Activated CD4-positive, alpha-beta T cell treated with anti-CD3 and anti-CD28 coated beads for 36 hours (primary cell): ENCODE measurements around the gene RHBDD2. TPM values are rescaled to one million over a fixed set of nuclear protein-coding genes. Genes with fewer than 3 reads are reported as not detected.
A peak's percentile ranks its signal among the peaks of the same experiment; 100 is the strongest.
"Not testable (repeated sequence)": the region's sequence is repeated elsewhere in the genome, so short reads cannot be mapped to it uniquely, and the experiment has no call there.

Source experiments
- ATAC-seq: fragments of 200-7000 bp; cut with Tn5 transposase; one replicate; pipeline ENCODE4 v1.10.0; 2021; ENCODE audit warnings: mild to moderate bottlenecking, moderate library complexity
- CTCF ChIA-PET: fragments of 350-600 bp; sonication (Branson Sonifier 250); formaldehyde crosslinking; loops from one replicate; lab custom pipeline; 2021; ENCODE audit warnings: antibody characterized with exemption; lab: Charles Lee
- POLR2A ChIA-PET: fragments of 350-600 bp; sonication (Branson Sonifier 250); formaldehyde crosslinking; loops from one replicate; lab custom pipeline; 2021; ENCODE audit warnings: antibody characterized with exemption, inconsistent platforms; lab: Charles Lee
- DNase-seq: peaks from one replicate; pipeline ENCODE4 v3.0.0-alpha.2; 2020
- H3K27ac Mint-ChIP-seq: one replicate; pipeline ENCODE4 v1.8.0; 2021; ENCODE audit warnings: mixed read lengths
- H3K27me3 Mint-ChIP-seq: one replicate; pipeline ENCODE4 v1.8.0; 2021; ENCODE audit warnings: mixed read lengths
- H3K36me3 Mint-ChIP-seq: one replicate; pipeline ENCODE4 v1.8.0; 2021; ENCODE audit warnings: low read depth, mixed read lengths
- H3K4me1 Mint-ChIP-seq: one replicate; pipeline ENCODE4 v1.8.0; 2021; ENCODE audit warnings: mixed read lengths
- H3K4me3 Mint-ChIP-seq: one replicate; pipeline ENCODE4 v1.8.0; 2021; ENCODE audit warnings: mild to moderate bottlenecking, moderate library complexity, mixed read lengths
- H3K9me3 Mint-ChIP-seq: one replicate; pipeline ENCODE4 v1.8.0; 2021; ENCODE audit warnings: low read depth, mixed read lengths
- intact Hi-C, 2 experiments: fragments of 100-400 bp; cut with DNase I in 1 of 2; cut with micrococcal nuclease in 1 of 2; formaldehyde crosslinking; loops; one replicate each; pipeline versions ENCODE4 v1.14.2 to v1.15.1; 2022 to 2024; cut with DNase I, micrococcal nuclease
- total RNA-seq, 2 experiments: library from RNA; stranded (reverse); gene quantifications; one replicate each; pipeline ENCODE4 v1.2.3, GENCODE V29; 2021

RHBDD2 gene
- total RNA-seq, 2 experiments from 2014 or later = 21.6 to 23.2 TPM

- CTCF ChIA-PET = interaction anchor here (1.3 kb wide), 1 partner anchor 11 kb away, joined by 6 read pairs; no protein-coding TSS in a partner anchor
- Mint-ChIP-seq H3K27me3 (no peaks in the 10 kb centered on the region), H3K36me3 (peaks cover 12% of the 10 kb centered on the region), H3K4me1 (peaks cover 22% of the 10 kb centered on the region), H3K4me3 (no peak overlapping the region), H3K27ac (no peak overlapping the region), H3K9me3 (no peaks in the 10 kb centered on the region)
- intact Hi-C loops = loop anchor here (5.0 to 10.0 kb wide), 3 partner anchors 131 to 441 kb away; no protein-coding TSS in a partner anchor
- no peak for DNase-seq
- POLR2A ChIA-PET = interaction anchor here (1.2 kb wide), 1 partner anchor 37 kb away, joined by 3 read pairs; no protein-coding TSS in a partner anchor
- no peak for ATAC-seq
Observed at GRCh38 chr7:75876126-75876881, 2.5 kb upstream of the RHBDD2 start.

DNA sequence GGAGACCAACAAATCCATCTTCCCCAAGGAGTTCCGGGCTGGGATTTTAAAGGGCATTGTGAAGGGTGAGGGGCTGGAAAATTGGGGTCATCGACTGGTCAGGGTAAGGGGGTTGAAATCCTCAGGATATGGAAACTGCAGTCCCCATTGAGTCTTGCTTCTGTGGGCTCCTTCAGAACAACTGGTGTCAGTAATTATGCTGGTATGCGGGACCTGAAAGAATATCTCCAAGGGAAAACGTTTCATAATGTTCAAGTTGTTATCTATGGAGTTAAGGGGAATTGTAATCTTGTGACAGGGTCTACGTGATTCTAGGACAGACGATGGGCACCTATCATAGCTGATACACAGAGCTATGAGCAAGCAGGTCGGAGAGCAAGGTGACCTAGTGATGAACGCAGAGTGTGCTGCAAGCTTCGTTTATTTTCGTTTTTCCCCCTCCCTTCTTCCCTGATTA, 494 bp upstream of the RHBDD2 start:
- Mint-ChIP-seq H3K27me3 (no peaks in the 10 kb centered on the region), H3K36me3 (peaks cover 29% of the 10 kb centered on the region), H3K9me3 (no peaks in the 10 kb centered on the region), H3K27ac (peak overlapping the region; percentile 94), H3K4me3 (peak overlapping the region; percentile 100), H3K4me1 (peaks cover 34% of the 10 kb centered on the region)
- no peak for DNase-seq
- ChIA-PET CTCF (interaction anchor here (0.5 to 1.6 kb wide), 2 partner anchors 90 to 139 kb away, joined by 4 to 5 read pairs; partner anchors contain the start of gene HIP1), POLR2A (interaction anchor here (0.6 kb wide), 3 partner anchors 32 to 721 kb away, joined by 3 to 6 read pairs (median 4); no protein-coding TSS in a partner anchor)
- intact Hi-C loops = loop anchor here (1.0 to 10.0 kb wide), 10 partner anchors 8 to 481 kb away; partner anchors contain the start of genes POR (in 1 of the 2), STYXL1 (in 1 of the 2) and TMEM120A (in 1 of the 2)
- peak; percentile 67 for ATAC-seq

DNA sequence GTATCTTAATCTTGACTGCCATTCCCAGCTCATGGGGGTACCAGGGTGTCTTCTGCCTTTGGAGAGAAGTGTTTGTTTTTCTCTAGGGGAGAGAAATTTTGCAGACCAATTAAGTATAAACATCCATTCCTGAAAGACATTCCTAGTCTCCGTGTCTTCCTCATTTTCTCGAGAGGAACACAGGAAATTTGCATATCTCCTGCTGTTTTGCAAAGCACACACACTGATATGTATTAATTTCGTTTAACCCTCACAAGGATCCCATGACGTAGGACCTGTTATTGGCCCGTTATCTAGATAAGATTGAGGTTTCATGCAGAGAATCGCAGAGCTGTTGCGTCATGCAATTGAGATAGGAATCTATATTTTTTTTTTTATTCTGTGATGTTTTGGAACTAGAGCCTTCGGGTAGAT, 944 bp downstream of the RHBDD2 start:
- Mint-ChIP-seq H3K4me1 (peaks cover 34% of the 10 kb centered on the region), H3K27me3 (no peaks in the 10 kb centered on the region), H3K9me3 (no peaks in the 10 kb centered on the region), H3K4me3 (peak overlapping the region; percentile 100), H3K36me3 (peaks cover 34% of the 10 kb centered on the region), H3K27ac (peak overlapping the region; percentile 97)
- ATAC-seq (no peak), DNase-seq (peak; percentile 35)
- POLR2A ChIA-PET = no interaction called here
- intact Hi-C loops = loop anchor here (1.0 to 10.0 kb wide), 5 partner anchors 35 to 438 kb away; no protein-coding TSS in a partner anchor
- CTCF ChIA-PET = interaction anchor here (1.0 kb wide), 1 partner anchor 13 kb away, joined by 3 read pairs; no protein-coding TSS in a partner anchor

DNA sequence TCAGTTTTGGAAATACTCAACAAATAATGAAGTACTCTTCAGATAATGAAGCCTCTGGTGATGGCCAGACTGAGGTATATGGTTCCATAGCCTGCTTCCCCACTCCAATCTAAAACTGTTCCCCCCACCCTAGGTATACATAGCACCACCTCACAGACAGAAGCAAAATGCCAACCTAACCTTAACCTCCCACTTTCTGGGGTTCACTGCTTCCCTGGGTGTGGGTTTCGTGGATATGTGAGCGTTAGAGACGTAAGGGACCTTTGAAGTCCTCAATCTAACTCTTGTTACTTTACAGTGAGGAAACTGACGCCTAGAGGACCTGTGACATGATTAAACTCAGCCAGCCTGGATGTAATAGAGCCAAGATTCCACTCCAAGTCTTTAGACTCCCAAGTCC, 1.4 kb downstream of the RHBDD2 start:
- H3K9me3 Mint-ChIP-seq = no peaks in the 10 kb centered on the region
- intact Hi-C loops = no loop called here
- peak overlapping the region; percentile 100 for H3K4me3 Mint-ChIP-seq
- no peaks in the 10 kb centered on the region for H3K27me3 Mint-ChIP-seq
- ATAC-seq = no peak
- ChIA-PET CTCF (interaction anchor here (1.0 kb wide), 1 partner anchor 14 kb away, joined by 3 read pairs; no protein-coding TSS in a partner anchor), POLR2A (no interaction called here)
- H3K36me3 Mint-ChIP-seq = peaks cover 34% of the 10 kb centered on the region
- no peak for DNase-seq
- H3K27ac Mint-ChIP-seq = peak overlapping the region; percentile 97
- peaks cover 34% of the 10 kb centered on the region for H3K4me1 Mint-ChIP-seq

GRCh38 chr7:75881436-75882095, 2.7 kb downstream of the RHBDD2 start:
- ATAC-seq = no peak
- Mint-ChIP-seq H3K36me3 (peaks cover 42% of the 10 kb centered on the region), H3K9me3 (no peaks in the 10 kb centered on the region), H3K27me3 (no peaks in the 10 kb centered on the region), H3K27ac (peak overlapping the region; percentile 55), H3K4me3 (no peak overlapping the region), H3K4me1 (peaks cover 34% of the 10 kb centered on the region)
- DNase-seq = no peak
- ChIA-PET CTCF (no interaction called here), POLR2A (no interaction called here)
- intact Hi-C loops = no loop called here

GRCh38 chr7:75883265-75883824, 4.5 kb downstream of the RHBDD2 start:
- ATAC-seq, H3K27ac Mint-ChIP-seq, DNase-seq, H3K4me3 Mint-ChIP-seq, intact Hi-C loops, H3K27me3 Mint-ChIP-seq, POLR2A ChIA-PET, H3K9me3 Mint-ChIP-seq: not testable (repeated sequence)
- Mint-ChIP-seq H3K36me3 (peaks cover 45% of the 10 kb centered on the region), H3K4me1 (peaks cover 29% of the 10 kb centered on the region)
- CTCF ChIA-PET = interaction anchor here (0.7 kb wide), 1 partner anchor 64 kb away, joined by 3 read pairs; no protein-coding TSS in a partner anchor

DNA sequence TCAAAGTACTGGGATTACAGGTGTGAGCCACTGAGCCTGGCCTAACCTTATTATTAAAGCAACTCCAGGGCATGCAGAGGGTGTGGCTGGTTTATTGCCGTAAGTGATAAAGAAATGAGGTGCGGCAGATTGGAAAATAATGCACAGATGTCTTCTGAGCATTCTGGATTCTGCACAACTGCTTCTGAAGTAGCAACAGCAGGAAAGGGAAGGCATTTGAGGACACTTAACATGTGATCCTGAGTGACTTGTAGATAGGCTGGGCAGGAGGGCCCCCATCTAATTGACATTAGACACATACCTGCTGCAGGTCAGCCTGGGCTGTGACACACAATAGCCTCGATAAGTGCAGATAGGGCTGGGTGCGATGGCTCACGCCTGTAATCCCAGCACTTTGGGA, 5.6 kb downstream of the RHBDD2 start:
- Mint-ChIP-seq H3K4me3 (no peak overlapping the region), H3K27ac (no peak overlapping the region), H3K9me3 (no peaks in the 10 kb centered on the region), H3K36me3 (peaks cover 48% of the 10 kb centered on the region), H3K4me1 (peaks cover 32% of the 10 kb centered on the region), H3K27me3 (no peaks in the 10 kb centered on the region)
- intact Hi-C loops = no loop called here
- CTCF ChIA-PET = no interaction called here
- POLR2A ChIA-PET = no interaction called here
- DNase-seq = no peak
- ATAC-seq = no peak

- Mint-ChIP-seq H3K9me3 (no peaks in the 10 kb centered on the region), H3K27me3 (no peaks in the 10 kb centered on the region), H3K4me1 (peaks cover 33% of the 10 kb centered on the region), H3K27ac (no peak overlapping the region), H3K36me3 (peaks cover 45% of the 10 kb centered on the region), H3K4me3 (no peak overlapping the region)
- intact Hi-C loops = no loop called here
- ChIA-PET POLR2A (interaction anchor here (0.6 kb wide), 1 partner anchor 313 kb away, joined by 7 read pairs; no protein-coding TSS in a partner anchor), CTCF (interaction anchor here (0.7 kb wide), 1 partner anchor 357 kb away, joined by 3 read pairs; no protein-coding TSS in a partner anchor)
- no peak for ATAC-seq
- DNase-seq = no peak
Observed at GRCh38 chr7:75885036-75885435, 6.2 kb downstream of the RHBDD2 start.

DNA sequence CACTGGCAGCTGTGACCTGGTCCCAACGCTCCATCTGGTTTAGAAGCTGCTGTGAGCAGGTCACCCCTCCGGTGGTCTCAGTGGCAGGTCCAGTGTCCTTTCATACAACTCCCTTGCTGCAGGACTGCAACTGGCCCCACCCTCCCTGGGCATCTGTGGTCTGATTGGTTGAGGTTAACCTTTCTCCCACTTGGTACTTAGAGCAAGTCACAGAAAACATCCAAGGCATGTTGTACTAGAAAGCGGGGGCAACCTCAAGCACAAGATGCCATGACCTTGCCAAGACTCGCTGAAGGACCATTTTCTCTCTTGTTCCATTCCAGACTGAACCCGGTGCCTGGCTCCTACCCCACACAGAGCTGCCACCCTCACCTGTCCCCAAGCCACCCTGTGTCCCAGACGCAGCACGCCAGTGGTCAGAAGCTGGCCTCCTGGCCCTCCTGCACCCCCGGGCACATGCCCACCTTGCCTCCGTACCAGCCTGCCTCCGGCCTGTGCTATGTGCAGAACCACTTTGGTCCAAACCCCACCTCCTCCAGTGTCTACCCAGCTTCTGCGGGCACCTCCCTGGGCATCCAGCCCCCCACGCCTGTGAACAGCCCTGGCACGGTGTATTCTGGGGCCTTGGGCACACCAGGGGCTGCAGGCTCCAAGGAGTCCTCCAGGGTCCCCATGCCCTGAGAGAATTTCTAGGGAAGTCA, 9.0 kb downstream of the RHBDD2 start:
- intact Hi-C loops = no loop called here
- H3K36me3 Mint-ChIP-seq = peaks cover 27% of the 10 kb centered on the region
- H3K4me3 Mint-ChIP-seq = no peak overlapping the region
- no peak overlapping the region for H3K27ac Mint-ChIP-seq
- peaks cover 15% of the 10 kb centered on the region for H3K4me1 Mint-ChIP-seq
- ATAC-seq (no peak), DNase-seq (no peak)
- H3K9me3 Mint-ChIP-seq = no peaks in the 10 kb centered on the region
- H3K27me3 Mint-ChIP-seq = no peaks in the 10 kb centered on the region
- ChIA-PET CTCF (no interaction called here), POLR2A (no interaction called here)

DNA sequence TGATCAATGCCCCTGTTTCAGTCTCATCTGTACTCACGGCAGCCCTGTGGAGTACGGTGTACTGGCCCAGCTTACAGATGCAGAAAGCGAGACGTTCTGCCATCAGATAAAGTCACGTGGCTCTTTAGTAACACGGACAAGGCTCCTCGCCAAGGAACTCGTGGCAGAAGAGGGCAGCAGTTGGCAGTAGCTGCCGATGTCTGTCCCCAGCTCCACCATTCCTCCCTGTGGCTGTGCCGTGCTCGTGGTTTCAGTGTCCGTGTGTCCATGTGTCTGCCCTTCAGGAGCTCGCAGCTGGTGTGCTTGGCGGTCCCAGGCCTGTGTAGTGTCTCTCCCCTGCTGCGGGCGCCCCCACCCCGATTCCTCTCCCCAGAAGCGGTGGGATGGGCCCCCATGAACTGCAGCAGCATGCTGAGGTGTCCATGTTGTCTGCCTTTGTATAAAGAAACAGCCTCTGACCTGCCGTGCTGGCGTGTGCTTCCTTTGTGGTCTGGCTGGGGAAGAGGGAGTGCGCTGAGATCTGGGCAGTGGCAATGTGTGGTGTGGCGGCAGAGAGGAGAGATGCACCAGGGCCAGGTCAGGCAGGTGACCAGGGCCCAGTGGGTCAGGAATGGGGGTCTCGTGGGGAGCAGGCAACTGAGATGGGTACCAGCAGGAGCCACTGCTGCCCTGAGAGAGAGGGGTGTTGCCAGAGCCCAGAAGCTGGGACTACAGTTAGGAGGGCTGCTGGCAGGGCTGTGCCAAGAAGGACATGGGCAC, 9.8 kb downstream of the RHBDD2 start:
- intact Hi-C loops = no loop called here
- ChIA-PET POLR2A (no interaction called here), CTCF (no interaction called here)
- DNase-seq = no peak
- Mint-ChIP-seq H3K27ac (no peak overlapping the region), H3K27me3 (no peaks in the 10 kb centered on the region), H3K4me1 (peaks cover 11% of the 10 kb centered on the region), H3K36me3 (peaks cover 20% of the 10 kb centered on the region), H3K9me3 (no peaks in the 10 kb centered on the region), H3K4me3 (no peak overlapping the region)
- no peak for ATAC-seq
